NB4 (cell line): ENCODE measurements around the gene TSPO.
A peak's percentile ranks its signal among the peaks of the same experiment; 100 is the strongest.

Experiments
- DNase-seq: peaks from one replicate; pipeline ENCODE4 v3.0.0; 2010; ENCODE audit warnings: low read depth
- H3K4me3 ChIP-seq: one replicate; pipeline ENCODE4 v1.5.1; 2011; ENCODE audit warnings: mild to moderate bottlenecking, low read depth, low read length, moderate library complexity
- MYC ChIP-seq: IDR thresholded peaks from 2 replicates; pipeline ENCODE4 v1.6.1; 2011; ENCODE audit warnings: low read depth, low read length
- POLR2A ChIP-seq: IDR thresholded peaks from 2 replicates; pipeline ENCODE4 v1.6.1; 2011; ENCODE audit warnings: mild to moderate bottlenecking; ENCODE audit not compliant: insufficient read length; ENCODE audit errors: extremely low read depth
- TF ChIP-seq, protein P1 (sequence below): IDR thresholded peaks from one replicate; pipeline ENCODE4 v1.5.1; 2012; ENCODE audit warnings: low read depth, low read length
- TF ChIP-seq, protein P2 (sequence below): IDR thresholded peaks from 2 replicates; pipeline ENCODE4 v1.6.1; 2011; ENCODE audit warnings: low read depth, low read length

Gene TSPO

DNA sequence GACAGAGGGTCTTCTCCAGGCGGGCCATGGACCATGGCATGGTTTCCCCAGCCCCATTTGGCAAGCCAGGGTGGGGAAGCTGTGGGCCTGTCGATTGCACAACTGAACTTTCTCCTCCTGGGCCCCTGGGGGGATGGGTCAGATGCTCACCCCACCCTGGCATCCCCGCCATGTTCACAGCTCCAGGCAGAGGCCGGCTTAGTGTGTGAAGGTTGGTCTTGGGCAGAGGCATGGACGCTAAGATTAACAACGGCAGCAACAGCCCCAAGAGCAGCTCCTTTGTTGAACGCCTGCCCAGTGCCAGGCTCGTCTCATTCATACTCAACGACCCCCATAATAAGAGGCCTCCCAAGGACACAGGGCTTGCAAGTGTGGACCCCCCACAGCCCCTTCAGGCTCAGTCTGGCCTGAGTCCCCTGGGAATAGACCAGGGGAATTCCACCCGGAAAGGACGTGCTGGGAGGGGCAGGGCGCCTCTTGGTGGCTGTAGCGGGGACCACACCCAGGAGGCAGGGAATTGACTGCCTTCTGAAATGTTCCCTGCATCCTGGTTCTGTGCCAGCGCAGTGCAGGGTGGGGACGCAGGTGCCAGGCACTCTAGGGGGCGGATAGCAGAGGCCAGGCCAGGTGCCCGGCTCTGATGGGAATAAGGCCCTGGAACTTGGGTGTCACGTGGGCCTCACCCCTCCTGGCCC is 8.3 kb downstream of the TSPO start:
- H3K4me3 ChIP-seq: no peak overlapping the region
- no peak for DNase-seq
- no peak for TF ChIP-seq MYC
- TF ChIP-seq POLR2A: no peak
- TF ChIP-seq, protein P1, sequence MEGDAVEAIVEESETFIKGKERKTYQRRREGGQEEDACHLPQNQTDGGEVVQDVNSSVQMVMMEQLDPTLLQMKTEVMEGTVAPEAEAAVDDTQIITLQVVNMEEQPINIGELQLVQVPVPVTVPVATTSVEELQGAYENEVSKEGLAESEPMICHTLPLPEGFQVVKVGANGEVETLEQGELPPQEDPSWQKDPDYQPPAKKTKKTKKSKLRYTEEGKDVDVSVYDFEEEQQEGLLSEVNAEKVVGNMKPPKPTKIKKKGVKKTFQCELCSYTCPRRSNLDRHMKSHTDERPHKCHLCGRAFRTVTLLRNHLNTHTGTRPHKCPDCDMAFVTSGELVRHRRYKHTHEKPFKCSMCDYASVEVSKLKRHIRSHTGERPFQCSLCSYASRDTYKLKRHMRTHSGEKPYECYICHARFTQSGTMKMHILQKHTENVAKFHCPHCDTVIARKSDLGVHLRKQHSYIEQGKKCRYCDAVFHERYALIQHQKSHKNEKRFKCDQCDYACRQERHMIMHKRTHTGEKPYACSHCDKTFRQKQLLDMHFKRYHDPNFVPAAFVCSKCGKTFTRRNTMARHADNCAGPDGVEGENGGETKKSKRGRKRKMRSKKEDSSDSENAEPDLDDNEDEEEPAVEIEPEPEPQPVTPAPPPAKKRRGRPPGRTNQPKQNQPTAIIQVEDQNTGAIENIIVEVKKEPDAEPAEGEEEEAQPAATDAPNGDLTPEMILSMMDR: peak; percentile 37

GRCh38 chr22:43160497-43161126 is 9.3 kb downstream of the TSPO start:
- no peak overlapping the region for H3K4me3 ChIP-seq
- TF ChIP-seq, protein P1: no peak
- TF ChIP-seq, protein P2, sequence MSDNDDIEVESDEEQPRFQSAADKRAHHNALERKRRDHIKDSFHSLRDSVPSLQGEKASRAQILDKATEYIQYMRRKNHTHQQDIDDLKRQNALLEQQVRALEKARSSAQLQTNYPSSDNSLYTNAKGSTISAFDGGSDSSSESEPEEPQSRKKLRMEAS: no peak
- no peak for TF ChIP-seq POLR2A
- TF ChIP-seq MYC: no peak
- no peak for DNase-seq

- H3K4me3 ChIP-seq: no peak overlapping the region
- TF ChIP-seq, protein P2: no peak
- TF ChIP-seq, protein P1: no peak
- TF ChIP-seq MYC (no peak), POLR2A (no peak)
- DNase-seq: no peak
Measured at GRCh38 chr22:43162412-43163150, 11.2 kb downstream of the TSPO start.

DNA sequence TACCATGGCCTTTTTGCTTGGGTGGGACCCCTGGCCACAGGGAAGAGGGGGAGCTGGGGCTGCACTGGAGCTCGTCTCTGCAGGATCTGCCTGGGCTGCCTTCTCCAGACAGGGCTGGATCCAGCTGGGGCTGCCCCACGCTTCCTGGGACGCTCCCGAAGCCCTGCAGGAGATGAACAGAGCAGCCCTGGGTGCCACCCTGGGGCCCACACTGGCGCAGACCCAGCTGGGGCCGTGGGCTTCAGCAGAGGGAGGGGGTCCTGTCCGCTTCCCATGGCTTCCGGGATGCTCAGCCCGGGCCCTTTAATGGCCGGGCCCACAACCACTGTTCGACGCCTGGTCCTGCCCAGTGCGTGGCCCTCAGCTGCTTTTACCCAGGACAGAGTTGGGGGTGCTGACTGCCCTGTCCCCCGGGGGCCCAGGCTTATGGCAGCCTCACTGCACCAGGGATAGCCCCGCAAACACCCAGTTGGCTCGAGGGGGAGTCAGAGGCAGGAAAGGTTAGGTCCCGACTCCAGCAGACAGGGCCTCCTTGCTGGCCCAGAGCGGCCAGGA is 12.0 kb downstream of the TSPO start:
- TF ChIP-seq, protein P1: no peak
- no peak for TF ChIP-seq MYC
- TF ChIP-seq POLR2A: no peak
- TF ChIP-seq, protein P2: no peak
- H3K4me3 ChIP-seq: no peak overlapping the region
- no peak for DNase-seq

DNA sequence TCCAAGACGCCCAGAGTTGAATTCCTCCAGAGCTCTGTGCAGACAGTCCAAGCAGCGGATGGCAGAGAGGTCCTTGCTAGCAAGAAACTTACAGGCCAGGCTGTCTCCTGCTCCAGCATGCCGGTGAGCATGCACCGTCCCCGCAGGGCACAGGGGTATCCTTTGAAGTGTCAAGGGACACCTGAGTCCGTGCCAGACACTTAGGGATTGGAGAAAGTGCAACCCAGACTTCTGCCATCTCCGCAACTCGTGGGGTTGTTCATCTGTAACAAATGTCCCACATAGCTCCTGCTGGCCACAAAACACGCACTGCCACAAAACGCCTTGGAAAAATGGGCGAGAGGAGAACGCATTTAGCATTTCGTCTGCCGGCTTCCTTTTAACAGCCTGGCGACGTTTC is 13.3 kb downstream of the TSPO start:
- TF ChIP-seq, protein P1: no peak
- TF ChIP-seq MYC (no peak), POLR2A (no peak)
- TF ChIP-seq, protein P2: no peak
- no peak for DNase-seq
- no peak overlapping the region for H3K4me3 ChIP-seq
